ENCODE results near the gene ELAPOR2. TPM values are rescaled to one million over a fixed set of nuclear protein-coding genes. Genes with fewer than 3 reads are reported as not detected.

ELAPOR2 gene
- total and polyA plus RNA-seq, 2 of the 13 experiments (the other 11 are each of a cell fraction or from before 2014, with no cell fraction given) = 7.8 to 8.4 TPM

DNA sequence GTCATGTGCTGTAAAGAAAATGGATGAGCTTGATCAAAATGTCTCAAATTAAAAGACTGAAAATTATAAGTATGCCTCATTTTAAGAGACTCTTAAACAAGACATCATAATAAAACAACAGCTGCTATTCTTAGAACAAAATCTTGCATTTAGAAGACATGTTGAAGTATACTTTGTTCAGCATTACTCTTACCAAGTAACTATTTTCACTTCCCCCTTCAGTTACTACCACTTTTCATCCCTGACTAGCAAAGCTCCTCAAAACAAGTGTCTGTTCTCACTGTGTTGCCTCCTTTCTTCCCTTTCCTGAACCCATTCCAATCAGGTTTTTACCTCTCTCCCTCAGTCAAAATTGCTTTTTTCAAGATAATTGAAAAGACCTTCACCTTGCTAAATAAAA lies 31.6 kb downstream of the ELAPOR2 start:
- CTCF ChIA-PET (ENCODE audit: low intra/inter-chr PET ratio, low total read pairs) = no interaction called here
- Histone ChIP-seq H3K27me3 (ENCODE audit: control insufficient read depth in 1 of 2, insufficient read depth in 2 of 2, low read length in 2 of 2) (no peaks in the 10 kb centered on the region), H3K9ac (ENCODE audit: insufficient read depth, low read depth, low read length) (no peak overlapping the region), H3K79me2 (ENCODE audit: insufficient read depth, low read length) (peaks cover 5% of the 10 kb centered on the region), H3K4me3 (replicated peaks in 1 of 3; ENCODE audit: insufficient read depth in 1 of 3, low read depth in 2 of 3, low read length in 3 of 3) (no peak overlapping the region), H3K27ac (ENCODE audit: extremely low read length, insufficient read depth, low read length) (no peak overlapping the region), H3K9me3 (ENCODE audit: low read length) (no peaks in the 10 kb centered on the region), H3K4me2 (ENCODE audit: low read depth, low read length) (no peak overlapping the region), H3K36me3 (replicated peaks in 1 of 2; ENCODE audit: control insufficient read depth in 1 of 2, insufficient read depth in 2 of 2, low read length in 2 of 2) (no peaks in the 10 kb centered on the region), H2AFZ (ENCODE audit: low read length) (no peak overlapping the region), H3K4me1 (ENCODE audit: insufficient read depth, low read length) (no peaks in the 10 kb centered on the region), H4K20me1 (ENCODE audit: insufficient read depth, low read length) (no peaks in the 10 kb centered on the region)
- in situ Hi-C loops (cut with HindIII; ENCODE audit: extremely low pct_ligation_motif_present, low pct_unique_long_range_greater_than_20kb) (no loop called here), intact Hi-C loops (cut with micrococcal nuclease; ENCODE audit: unreplicated experiment) (no loop called here)
- TF ChIP-seq, protein P1, sequence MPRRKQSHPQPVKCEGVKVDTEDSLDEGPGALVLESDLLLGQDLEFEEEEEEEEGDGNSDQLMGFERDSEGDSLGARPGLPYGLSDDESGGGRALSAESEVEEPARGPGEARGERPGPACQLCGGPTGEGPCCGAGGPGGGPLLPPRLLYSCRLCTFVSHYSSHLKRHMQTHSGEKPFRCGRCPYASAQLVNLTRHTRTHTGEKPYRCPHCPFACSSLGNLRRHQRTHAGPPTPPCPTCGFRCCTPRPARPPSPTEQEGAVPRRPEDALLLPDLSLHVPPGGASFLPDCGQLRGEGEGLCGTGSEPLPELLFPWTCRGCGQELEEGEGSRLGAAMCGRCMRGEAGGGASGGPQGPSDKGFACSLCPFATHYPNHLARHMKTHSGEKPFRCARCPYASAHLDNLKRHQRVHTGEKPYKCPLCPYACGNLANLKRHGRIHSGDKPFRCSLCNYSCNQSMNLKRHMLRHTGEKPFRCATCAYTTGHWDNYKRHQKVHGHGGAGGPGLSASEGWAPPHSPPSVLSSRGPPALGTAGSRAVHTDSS (CRISPR knock-in tag; conservative IDR thresholded peaks at IDR 0.05) = no peak
- TF ChIP-seq ZNF224 (CRISPR knock-in tag; IDR thresholded peaks at IDR 0.05) (no peak), U2AF1 (optimal IDR thresholded peaks at IDR 0.05; ENCODE audit: low read depth, low read length) (no peak), ZNF777 (CRISPR knock-in tag; IDR thresholded peaks at IDR 0.05) (no peak), SNRNP70 (IDR thresholded peaks at IDR 0.05; ENCODE audit: low read depth, low read length) (no peak), ZNF775 (CRISPR knock-in tag; IDR thresholded peaks at IDR 0.05; ENCODE audit: borderline replicate concordance) (no peak), NFYB (CRISPR knock-in tag; IDR thresholded peaks at IDR 0.05) (no peak), SMAD3 (CRISPR knock-in tag; IDR thresholded peaks at IDR 0.05) (no peak), ZNF7 (CRISPR knock-in tag; IDR thresholded peaks at IDR 0.05) (no peak)
- no TSS peak for BruUV-seq (replicated peaks)
- FAIRE-seq (no peak), ATAC-seq (no peak), DNase-seq (ENCODE audit: low spot score) (no peak)
- POLR2A ChIA-PET = interaction anchor here (1.0 kb wide), 1 partner anchor 12 kb away, joined by 3 read pairs; no protein-coding TSS in a partner anchor

- Histone ChIP-seq H3K4me3 (replicated peaks in 1 of 3; ENCODE audit: insufficient read depth in 1 of 3, low read depth in 2 of 3, low read length in 3 of 3) (no peak overlapping the region), H4K20me1 (ENCODE audit: insufficient read depth, low read length) (no peaks in the 10 kb centered on the region), H3K27me3 (ENCODE audit: control insufficient read depth in 1 of 2, insufficient read depth in 2 of 2, low read length in 2 of 2) (no peaks in the 10 kb centered on the region), H3K4me1 (ENCODE audit: insufficient read depth, low read length) (no peaks in the 10 kb centered on the region), H3K36me3 (replicated peaks in 1 of 2; ENCODE audit: control insufficient read depth in 1 of 2, insufficient read depth in 2 of 2, low read length in 2 of 2) (no peaks in the 10 kb centered on the region), H3K9me3 (ENCODE audit: low read length) (no peaks in the 10 kb centered on the region), H3K27ac (ENCODE audit: extremely low read length, insufficient read depth, low read length) (no peak overlapping the region), H3K79me2 (ENCODE audit: insufficient read depth, low read length) (peaks cover 3% of the 10 kb centered on the region), H3K9ac (ENCODE audit: insufficient read depth, low read depth, low read length) (no peak overlapping the region), H3K4me2 (ENCODE audit: low read depth, low read length) (no peak overlapping the region), H2AFZ (ENCODE audit: low read length) (no peak overlapping the region)
- POLR2A ChIA-PET = no interaction called here
- ATAC-seq (no peak), FAIRE-seq (no peak), DNase-seq (ENCODE audit: low spot score) (no peak)
- 76% methylated on average over 2 of the region's 2 CpGs for WGBS (ENCODE audit: low lambda C conversion rate)
- no TSS peak for BruUV-seq (replicated peaks)
- TF ChIP-seq ESRRA (CRISPR knock-in tag; IDR thresholded peaks at IDR 0.05; ENCODE audit: low read depth) (no peak), PRPF4 (IDR thresholded peaks at IDR 0.05; ENCODE audit: low read depth, low read length, poor library complexity, severe bottlenecking) (no peak), NFE2L1 (CRISPR knock-in tag; IDR thresholded peaks at IDR 0.05; ENCODE audit: borderline replicate concordance) (no peak), ZNF749 (CRISPR knock-in tag; IDR thresholded peaks at IDR 0.05; ENCODE audit: borderline replicate concordance) (no peak), NFRKB (IDR thresholded peaks at IDR 0.05) (no peak)
- CTCF ChIA-PET (ENCODE audit: low intra/inter-chr PET ratio, low total read pairs) = no interaction called here
- intact Hi-C loops (cut with micrococcal nuclease; ENCODE audit: unreplicated experiment) = no loop called here
- in situ Hi-C loops (cut with HindIII; ENCODE audit: extremely low pct_ligation_motif_present, low pct_unique_long_range_greater_than_20kb) = no loop called here
These were observed 38.2 kb downstream of the ELAPOR2 start for GRCh38 chr7:87021285-87021684.

All from HepG2 (cell line).